Measurements from ENCODE around the gene HHIP.

DNA sequence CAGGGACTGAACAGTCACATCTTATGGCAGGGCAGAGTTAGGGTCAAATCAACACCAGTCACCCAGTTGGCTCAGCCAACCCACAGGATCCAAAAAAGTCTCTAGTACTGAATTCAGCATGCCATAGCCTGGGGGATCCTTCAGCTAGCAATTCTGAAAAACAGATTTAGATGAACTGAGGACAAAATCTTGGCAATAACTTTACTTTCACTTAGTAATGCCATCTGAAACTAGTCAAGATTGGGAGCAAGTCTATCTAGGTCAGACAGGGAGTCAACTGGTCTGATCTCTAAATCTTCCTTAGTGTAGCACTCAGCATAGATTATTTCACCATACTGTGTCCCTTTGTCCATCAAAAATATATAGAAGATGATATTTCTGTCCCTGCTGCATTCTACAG is 76.0 kb downstream of the HHIP start:
- TF ChIP-seq CTCF (IDR thresholded peaks at IDR 0.05; ENCODE audit: low read length) (no peak), EZH2 (IDR thresholded peaks at IDR 0.05; ENCODE audit: borderline replicate concordance, low read length) (no peak)
